NCI-H1105 (cell line): ENCODE data around the gene PRMT3.
"Not testable (repeated sequence)": the region's sequence is repeated elsewhere in the genome, so short reads cannot be mapped to it uniquely, and the experiment has no call there.

ENCODE experiments used
- DNase-seq: peaks from one replicate; lab custom pipeline; 2025; lab: John Stamatoyannopoulos, UW

PRMT3 gene

DNA sequence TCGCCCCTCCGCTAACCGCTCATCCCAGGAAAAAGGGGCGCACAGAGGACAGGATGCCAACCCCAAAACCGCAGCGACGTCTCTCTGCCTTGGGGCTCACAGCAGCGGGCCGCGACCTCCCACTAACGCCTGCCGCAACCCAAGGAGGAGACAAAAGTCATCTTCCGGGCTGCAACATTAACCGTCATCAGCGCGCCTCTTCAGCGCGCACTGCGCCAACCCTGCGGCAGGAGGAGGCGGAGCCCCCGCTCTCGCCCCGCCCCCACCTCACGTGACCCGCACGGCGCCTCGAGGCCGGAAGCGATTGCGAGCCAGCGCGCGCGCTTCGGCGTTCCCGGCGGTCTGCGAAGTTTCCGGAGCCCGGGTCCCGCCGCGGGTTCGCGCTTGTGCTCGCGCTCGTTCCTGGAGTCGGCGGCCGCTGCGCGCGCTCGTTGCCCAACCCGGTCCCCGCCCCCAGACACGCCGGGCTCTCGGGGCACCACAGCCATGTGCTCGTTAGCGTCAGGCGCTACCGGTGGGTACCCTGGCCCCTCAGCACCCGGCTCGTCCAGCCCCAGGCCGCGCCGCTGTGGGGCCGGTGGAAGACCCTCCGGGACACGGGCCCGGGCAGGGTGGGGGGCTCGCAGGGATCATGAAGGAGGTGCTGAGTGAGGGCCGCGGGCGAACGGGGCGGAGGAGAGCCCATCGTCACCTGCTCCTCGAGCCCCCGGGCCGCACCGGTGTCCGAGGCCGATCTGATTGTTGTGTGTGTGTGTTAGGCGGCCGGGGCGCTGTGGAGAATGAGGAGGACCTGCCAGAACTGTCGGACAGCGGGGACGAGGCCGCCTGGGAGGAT lies at the start of gene PRMT3:
PRMT3 (plus strand) TSS at position 456 of the 835 bp plus-strand sequence; CDS start at position 487, 31 bp downstream.
- DNase-seq = peak; percentile 95

DNA sequence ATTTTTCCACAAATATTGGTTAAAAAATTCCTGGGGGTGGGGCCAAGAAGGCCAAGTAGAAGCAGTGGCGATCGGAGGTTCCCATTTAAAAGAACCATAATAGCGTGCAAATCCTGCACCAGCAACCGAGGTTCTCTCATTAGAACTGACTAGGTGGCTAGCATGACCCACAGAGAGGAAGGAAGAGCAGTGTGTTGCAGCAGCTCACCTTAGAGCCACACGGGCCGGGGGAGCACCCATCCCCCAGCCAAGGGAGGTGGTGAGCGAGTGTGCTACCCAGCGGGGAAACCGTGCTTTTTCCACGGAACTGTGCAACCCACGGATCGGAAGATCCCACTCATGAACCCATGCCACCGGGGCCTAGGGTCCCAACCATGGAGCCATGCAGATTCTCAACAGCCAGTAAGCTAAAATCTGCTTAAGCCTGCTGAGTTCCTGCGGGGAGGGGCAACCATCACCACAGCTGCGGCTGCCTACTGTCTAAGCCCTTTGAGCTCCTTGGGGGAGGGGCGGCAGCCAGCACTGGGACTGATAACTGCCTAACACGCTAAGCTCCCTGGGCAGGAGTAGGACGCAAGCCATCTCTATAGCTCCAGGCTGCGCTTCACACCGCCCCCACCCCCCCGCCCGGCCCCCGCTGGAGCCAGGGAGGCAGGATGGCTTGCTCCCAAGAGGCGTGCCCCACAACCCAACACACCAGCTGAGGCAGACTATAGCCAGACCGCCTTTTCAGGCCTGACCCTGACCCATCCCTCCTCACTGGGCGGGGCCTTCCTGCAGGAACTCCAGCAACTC lies 45.0 kb upstream of the PRMT3 start:
- DNase-seq = no peak

DNA sequence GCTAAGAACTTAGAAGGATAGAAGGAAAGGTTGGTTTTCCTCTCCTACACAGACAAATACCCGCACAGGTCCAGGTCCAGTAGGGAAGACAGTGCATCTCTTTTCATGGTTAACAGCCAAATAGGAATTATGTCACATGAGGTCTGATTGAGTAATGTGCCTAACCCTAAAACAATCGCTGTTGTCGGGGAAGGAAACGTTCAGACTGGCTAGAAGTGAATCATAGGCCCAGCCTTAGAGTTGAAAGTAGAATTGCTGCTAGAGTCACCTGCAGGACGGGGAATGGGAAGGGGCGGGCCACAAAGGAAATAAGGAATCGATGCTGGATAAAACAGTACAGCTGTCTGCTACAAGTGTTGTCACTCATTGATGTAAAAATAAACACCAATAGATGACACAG lies 36.4 kb upstream of the PRMT3 start:
- DNase-seq = no peak

DNA sequence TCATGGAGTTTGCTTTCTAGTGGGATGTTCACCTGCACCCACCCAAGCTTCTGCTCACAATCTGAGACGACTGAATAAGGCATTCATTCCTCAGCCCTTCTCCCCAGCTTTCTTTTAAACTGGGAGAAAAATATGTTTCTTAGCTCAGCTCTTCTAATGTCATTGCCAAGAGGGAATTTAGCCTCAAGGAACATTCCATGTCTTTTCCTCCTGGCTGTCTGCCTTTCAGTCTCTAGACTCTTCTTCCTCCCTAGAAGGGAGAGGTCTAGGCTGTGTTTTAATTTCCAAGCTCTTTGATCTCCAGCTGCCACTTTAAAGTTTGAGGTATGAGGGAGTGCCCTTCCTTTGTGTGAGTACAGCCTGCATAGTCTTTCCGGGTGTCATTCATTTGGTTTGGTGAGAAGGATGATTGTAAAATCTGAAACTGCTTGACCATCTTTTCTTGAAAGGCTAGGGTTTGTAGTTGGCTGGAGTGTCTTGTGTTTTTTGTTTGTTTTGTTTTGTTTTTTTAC lies 35.7 kb upstream of the PRMT3 start:
- no peak for DNase-seq

DNA sequence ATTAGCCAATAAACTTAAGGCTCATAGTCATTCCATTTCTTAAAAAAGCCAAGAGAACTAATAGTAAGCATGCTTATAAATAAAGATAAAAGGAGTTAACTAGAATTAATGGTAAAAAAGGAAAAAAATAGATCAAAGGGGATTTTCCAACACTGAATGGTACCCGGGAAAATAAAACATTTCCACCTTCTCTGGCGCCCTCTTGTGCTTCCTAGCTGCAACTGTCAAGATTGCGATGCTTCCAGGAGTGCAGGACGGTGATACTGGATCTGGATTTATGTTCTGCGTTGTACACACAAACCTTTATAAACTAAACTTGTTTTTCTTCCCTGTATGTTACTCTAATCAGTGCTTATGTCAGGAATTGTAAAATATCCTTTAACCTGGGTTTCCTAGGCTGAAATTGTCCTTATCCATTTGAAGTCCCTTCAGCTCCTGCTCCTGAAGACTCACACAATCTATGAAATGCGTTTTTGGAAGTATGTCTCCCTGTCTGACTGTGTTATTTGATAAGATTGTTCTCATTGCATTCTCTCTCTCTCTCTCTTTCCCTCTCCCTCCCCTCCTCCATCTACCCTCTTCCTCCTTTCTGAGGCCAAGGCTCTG lies 33.6 kb upstream of the PRMT3 start:
- DNase-seq = peak; percentile 50

DNA sequence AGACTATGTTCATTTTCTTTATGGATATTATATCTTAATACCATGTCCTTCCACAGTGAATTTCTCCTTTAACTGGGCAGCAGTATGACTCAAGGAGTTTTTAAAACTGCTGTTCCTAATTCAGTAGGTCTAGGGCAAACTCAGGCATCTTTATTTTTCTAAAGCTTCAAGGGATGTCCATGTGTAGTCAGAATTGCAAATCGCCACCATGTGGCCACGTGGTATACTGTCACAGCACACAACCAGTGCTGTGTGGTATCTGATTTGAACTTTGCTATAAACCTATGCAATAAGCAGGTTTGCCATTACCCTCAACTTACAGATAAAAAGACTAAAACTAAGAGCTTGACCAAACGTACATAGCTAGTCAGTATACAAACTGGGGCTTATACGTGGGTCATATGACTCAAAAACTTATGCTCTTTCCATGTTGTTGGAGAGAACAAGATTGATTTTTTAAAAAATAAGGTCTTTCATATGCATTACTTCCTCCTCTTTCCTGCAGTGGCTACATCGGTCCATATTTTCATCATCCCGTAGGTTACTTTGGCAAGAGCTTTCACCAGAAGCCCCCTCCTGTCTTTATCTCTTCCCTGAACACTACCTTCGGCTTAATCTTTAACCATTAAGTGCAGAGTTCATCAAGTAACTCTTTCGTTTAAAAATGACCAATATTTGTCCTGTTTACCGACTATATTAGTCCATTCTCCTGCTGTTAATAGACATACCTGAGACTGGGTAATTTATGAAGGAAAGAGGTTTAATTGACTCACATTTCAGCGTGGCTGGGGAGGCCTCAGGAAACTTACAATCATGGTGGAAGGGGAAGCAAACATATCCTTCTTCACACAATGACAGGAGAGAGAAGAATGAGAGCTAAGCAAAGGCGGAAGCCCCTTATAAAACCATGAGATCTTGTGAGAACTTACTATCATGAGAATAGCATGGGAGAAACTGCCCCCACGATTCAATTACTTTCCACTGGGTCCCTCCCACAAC lies 32.0 kb upstream of the PRMT3 start:
- DNase-seq = no peak

DNA sequence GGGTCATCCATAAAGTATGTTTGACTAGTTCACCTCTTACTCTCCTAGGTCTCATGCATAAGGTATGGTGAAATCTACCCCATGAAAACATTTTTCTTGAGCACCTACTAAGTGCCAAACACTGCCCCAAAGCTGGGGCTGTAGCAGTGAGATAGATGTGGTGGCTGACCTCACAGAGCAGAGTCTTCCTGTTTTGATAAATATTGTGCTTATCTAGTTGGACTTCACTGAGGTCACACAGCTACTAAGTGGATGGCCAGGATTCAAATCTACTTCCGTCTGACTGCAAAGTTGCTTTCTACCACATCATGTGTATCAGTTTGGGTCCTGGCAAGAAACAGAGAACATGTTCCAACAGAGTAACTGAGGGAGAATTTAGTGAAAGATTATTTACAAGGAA lies 30.4 kb upstream of the PRMT3 start:
- DNase-seq = no peak

DNA sequence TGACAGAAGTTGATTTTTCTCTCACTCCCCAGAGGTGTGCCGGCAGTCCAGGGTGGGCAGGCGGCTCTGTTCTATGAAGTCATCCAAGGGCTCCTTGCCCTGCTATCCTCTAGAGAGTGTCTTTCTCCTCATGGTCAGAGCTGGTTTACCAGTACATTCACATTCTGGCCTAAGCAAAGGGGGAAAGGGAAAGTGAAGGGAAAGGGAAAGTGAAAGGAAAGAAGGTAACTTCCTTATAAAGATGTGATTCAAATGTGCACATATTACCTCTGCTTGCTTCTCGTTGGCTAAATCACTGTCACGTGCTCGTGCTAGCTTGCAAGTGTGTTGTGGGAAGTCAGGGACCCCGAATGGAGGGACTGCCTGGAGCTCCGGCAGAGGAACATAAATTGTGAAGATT lies 26.9 kb upstream of the PRMT3 start:
- no peak for DNase-seq

DNA sequence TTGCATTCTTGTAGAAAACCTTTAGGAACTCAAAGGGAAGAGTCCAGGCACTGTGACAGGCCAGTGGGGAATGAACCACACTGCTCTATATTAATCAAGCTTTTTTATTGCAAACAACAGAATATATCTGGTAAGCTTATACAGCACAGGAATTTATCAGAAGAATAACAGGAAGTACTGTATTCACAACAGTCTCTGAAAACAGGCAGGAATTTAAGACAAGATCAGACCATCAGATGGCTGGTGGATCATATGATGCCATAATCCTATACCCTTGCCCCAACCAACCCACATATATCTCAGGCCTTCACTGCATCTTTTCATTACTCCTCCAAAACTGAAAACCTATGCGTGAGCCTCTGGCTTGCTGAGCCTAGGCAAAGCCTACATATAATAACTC lies 25.0 kb upstream of the PRMT3 start:
- no peak for DNase-seq

DNA sequence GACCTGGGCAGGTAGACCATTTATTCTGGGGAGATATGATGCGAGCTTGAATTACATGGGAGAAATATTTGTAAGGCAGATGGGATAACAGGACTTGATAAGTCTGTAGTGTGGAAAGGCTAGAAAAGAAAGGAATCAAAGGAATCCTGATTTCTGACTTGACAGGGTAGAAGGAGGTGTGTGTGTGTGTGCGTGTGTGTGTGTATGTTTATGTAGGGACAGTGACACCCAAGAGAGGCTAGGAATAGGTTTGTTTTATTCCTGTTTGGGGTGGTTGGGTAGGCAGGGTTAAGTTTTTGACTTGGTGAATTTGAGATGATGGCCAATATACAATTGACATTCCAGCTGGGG lies 24.4 kb upstream of the PRMT3 start:
- no peak for DNase-seq

DNA sequence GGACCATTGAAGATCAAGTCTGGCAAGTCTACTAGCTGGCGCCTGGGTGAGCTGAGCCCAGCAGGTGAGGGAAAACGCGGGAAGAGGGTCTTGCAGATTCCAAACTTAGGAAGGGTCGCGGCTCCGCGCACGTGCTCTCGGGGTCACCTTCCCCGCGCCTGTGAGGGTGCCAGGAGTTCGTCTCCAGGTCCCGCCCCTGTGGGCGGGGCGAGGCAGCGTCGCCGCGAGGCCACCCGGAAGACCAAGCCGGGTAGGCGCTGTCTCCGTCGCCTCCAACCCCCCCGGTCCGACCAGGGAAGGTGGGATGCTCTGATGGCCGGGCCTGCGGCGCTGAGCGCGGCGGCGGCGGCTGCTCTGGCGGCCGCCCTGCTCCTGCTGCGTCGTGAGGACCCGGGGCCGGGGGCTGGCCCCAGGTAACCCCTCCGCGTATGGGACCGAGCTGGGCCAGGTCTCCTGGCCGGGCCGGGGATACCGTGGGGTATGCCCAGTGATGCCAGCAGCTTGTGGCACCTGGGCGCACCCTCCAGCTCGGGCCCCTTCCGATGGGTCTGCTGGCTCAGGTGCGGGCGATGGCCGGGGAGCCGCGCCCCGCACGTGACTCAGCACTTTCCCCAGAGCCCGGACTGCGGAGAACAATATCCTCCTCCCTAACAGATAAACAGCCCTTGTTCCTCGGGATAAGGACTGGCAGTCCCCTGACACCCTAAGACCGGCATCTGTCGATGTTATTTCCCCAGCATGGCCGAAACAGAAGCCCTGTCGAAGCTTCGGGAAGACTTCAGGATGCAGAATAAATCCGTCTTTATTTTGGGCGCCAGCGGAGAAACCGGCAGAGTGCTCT lies 23.8 kb upstream of the PRMT3 start, which contains the start of gene HTATIP2:
HTATIP2 (plus strand) TSS at position 215 of the 841 bp plus-strand sequence; CDS start at position 739, 524 bp downstream.
- peak; percentile 59 for DNase-seq

DNA sequence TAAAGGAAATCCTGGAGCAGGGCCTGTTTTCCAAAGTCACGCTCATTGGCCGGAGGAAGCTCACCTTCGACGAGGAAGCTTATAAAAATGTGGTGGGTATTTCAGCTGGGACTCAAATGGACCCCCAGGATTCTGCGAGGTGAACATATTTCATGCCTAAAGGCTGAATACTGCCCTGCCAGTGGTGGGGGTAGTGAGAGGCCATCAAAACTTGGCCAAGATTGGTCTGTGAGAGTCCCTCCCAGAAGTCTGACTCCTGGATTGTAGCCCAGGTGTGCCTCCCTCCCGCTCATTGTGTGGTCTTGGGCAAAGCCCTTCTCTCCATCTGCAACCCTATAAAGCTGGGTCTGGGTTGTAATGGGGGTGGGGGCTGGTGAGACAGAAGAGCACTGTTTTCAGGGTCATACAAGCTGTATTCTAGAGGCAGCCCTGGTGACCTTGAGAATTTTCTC lies 23.1 kb upstream of the PRMT3 start:
- DNase-seq = no peak

DNA sequence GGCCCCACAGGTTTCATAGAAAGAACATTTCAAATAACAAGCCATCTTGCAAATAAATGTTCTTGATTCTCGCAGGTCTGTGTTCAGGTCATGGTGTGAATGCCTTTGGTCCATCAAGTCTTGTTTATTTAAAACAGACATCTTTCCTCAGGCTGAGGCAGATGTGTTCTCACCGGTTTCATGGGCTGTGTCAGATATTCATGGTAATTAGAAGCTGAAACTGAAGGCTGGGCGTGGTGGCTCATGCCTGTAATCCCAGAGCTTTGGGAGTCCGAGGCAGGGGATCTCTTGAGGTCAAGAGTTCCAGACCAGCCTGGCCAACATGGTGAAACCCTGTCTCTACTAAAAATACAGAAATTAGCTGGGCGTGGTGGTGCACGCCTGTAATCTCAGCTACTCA lies 22.1 kb upstream of the PRMT3 start:
- DNase-seq = not testable (repeated sequence)

DNA sequence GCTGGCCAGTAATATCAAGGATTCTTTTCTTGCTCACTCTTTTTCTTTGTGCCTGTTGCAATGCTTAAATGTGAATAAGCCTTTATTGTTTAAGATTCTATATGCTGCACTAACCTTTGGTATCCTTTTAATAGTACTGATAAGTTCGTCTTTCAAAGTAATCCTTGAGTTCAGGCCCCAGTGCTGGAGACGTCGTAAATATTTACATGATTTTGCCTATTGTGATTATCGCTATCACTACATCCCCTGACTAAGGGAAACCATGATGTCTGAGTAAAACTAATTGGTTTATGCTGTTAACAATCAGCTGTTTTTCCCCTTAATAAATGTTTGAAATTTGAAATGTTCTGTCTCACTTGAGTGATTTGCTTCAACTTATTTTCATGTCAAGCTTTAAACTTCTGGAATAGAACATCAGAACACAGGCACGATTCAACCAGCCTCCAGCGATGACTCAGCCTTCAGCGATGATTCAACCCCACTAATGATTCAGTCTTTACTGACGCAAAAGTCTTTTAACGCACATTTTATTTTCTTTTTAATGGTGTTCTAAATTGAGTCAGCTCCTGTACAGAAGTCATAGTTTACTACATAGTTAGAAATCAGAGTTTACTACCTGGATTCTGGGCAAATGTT lies 20.1 kb upstream of the PRMT3 start:
- DNase-seq = no peak

DNA sequence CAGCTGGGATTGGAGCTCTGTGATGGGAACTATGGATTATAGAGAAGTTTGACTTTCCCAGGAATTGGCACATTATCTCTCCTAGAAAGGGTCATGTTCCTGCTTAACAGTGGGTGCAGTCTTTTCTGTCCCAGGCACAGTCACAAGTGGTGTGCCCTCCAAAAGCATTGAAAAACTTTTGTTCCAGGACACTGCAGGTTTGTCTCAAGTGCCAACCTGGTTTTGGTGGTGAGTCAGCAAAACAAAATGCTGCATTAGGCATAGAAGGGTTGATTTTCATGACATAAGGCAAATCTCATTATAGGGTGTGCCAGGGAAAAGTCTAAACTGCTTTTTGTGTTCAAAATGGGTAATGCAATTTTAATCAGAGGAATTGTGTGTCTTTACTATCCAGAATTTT lies 19.1 kb upstream of the PRMT3 start:
- DNase-seq = no peak

DNA sequence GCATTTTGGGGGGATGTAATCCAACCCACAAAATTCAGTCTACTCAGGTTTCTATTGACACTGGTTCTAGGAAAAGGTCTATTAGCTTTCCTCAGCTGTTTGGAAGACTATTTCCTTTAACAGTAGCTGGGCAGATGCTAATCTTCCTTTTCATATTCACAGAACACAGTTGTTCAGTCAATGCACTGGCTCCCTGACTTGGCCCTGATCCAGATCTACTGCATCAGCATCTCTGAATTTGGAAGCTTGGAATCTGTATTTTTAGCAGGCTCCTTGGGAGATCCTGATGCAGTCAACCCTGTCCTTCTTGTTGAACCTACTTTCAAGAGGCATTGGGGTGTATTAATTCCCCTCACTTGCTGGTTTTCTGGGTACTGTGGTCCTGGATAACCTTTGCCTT lies 17.7 kb upstream of the PRMT3 start:
- DNase-seq = no peak

DNA sequence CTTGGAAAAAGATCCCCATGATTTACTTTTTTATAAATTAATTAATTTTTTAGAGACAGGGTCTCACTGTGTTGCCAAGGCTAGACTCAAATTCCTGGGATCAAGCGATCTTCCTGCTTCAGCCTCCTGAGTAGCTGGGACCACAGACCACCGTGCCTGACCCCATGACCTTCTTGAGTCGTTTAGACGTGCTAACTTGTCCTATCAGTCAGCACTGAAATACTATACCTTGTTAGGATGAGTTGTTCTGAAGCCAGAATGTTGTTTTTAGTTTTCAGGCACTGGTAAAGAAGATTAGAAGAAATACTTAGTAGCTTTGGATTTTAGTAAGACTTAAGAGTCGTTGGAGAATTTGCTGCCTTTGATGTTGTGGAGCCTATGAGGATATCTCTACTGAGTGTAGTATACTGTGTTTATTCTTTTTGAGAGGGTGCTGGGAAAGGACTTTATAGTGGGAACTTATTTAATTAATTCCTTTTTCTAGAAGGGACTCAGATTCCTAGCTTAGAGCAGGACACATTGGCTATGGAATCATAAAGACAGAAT lies 15.4 kb upstream of the PRMT3 start:
- no peak for DNase-seq

DNA sequence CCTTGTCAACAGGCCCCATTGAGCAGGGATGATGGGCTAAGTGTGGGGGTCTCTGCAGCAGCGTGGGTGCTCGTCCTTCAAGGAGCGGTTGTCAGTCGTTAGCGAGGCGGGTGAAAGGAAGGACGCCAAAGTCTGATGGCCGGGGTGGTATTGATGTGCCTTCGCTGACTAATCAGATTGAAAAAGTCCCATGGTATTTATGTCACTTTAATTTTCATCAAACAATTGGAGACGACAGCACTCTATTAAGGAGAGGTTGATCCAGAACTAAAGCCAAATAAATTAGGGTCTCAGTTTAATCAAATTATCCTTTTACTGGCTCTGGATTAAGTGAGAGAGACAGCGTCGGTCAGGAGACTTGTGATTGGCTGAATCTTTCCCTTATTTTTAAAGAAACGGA lies 14.4 kb upstream of the PRMT3 start:
- no peak for DNase-seq

DNA sequence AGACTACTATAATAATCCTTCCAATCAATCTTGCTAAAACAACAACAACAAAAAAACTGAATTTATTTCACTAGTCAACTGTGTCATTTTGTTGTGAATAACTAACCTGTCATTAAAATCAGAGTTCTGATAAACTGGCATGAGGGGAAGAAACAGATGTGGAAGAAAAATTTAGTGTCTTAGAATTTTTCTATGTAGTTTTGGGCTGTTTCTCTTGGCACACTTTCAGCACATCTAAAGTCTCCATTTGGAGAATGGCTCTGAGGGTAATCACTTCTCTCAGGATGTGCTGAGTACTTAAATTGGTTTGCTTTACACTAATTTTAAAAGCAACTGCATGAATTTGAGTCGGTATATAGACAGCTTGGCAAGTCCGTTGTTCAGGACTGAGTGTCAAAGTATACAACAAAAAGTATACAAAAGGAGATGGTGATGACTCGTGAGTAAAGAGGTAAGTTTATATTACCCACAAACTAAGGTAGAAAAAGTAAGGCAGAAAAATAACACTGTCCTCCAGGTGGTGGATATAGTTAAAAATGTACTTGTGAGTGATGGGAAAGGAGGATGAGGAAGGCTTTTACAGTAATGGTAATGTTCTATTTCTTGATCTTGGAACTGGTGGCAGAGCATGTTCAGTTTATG lies 13.8 kb upstream of the PRMT3 start:
- DNase-seq = no peak
